NCI-H2029 treated with DMSO at 0.1 percent for 48 hours (cell line): Measurements from ENCODE around the gene OR8D2.
"Not testable (repeated sequence)": the region's sequence is repeated elsewhere in the genome, so short reads cannot be mapped to it uniquely, and the experiment has no call there.

ENCODE experiments used
- DNase-seq: peaks from one replicate; lab custom pipeline; 2025; lab: John Stamatoyannopoulos, UW

OR8D2 gene

DNA sequence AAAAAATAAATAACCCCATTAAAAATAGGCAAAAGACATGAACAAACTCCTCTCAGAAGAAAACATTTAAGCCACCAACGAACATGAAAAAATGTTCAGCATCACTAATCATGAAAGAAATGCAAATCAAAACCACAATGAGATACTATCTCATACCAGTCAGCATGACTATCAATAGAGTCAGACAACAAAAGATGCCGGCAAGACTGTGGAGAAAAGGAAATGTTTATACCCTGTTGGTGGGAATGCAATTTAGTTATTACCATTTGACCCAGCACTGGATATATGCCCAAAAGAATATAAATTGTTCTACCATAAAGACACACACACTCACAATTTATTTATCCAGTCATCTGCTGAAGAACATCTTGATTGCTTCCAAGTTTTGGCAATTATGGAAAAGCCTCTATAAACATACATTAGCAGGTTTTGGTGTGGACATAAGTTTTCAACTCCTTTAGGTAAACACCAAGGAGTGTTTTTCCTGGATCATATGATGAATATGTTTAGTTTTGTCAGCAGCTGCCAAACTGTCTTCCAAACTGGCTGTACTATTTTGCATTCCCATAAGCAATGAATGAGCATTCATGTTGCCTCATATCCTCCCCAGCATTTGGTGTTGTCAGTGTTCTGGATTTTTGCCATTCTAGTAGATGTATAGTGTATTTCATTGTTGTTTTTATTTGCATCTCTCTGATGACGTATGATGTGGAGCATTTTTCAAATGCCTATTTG lies 34.2 kb downstream of the OR8D2 start:
- no peak for DNase-seq

- no peak for DNase-seq
Observed at GRCh38 chr11:124278261-124278660, 41.7 kb downstream of the OR8D2 start.

DNA sequence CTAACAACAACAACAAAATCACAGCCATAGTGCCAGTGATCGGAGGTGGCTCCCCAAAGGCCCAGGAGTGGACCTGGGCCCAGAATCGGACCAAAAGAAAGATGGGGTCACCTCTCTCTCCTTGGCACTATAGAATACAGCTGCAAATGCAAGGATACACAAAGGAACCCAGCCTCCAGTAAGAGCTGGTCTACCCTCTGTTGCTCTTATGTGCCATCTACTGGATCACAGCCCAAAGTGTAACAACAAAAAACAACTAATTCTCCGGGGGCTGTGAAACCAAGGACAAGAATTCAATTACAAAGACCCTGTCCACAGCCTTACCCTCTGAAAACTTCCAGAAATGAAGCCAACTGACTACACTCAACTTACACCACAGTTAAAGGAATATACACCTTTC lies 42.2 kb downstream of the OR8D2 start:
- DNase-seq: no peak

DNA sequence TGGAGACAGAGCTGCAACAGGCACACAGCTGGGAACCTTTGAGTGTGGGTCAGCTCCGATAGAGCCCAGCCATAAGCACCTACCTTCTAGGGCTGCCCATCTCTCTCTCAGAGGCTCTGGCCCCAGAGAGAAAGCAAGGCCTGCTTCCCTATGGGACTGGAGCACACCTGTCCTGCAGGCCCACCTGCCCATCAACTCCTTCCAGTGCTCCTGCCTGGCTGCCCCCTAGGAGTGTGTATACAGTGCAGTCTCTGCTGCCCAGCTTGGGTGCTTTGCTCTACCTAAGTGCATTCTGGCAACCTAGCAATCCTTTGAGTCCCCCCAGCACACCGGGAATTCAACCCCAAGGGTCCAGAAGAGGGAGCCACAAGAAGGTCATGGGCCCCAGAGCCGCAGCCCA lies 42.8 kb downstream of the OR8D2 start:
- no peak for DNase-seq

- DNase-seq: no peak
Observed at GRCh38 chr11:124276081-124276480, 43.9 kb downstream of the OR8D2 start.

DNA sequence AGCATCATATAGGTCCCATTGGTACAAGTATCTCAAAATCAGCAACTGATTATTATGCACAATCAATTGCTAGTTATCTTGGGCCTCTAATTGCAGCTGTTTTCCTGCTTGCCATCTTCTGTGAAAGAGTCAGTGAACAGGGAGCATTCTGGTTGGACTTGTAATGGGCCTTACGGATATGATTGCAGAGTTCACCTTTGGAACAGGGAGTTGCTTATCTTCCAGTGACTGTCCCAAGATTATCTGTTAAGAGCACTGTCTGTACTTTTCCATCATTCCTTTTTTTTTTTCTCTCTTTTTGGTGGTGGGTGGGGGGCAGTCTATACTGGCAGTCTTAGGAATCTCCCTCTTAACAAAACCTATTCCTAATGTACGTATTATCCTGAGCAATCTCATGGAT lies 46.0 kb downstream of the OR8D2 start:
- no peak for DNase-seq

- not testable (repeated sequence) for DNase-seq
Observed at GRCh38 chr11:124270886-124271285, 49.1 kb downstream of the OR8D2 start.
